HG03025 (cell line): ENCODE results near the gene TEX101.
"Not testable (repeated sequence)": the region's sequence is repeated elsewhere in the genome, so short reads cannot be mapped to it uniquely, and the experiment has no call there.

Experiments
- ATAC-seq: cut with Tn5 transposase; IDR thresholded peaks from one replicate; pipeline ENCODE4 v1.9.1; 2021; ENCODE audit warnings: mild to moderate bottlenecking, moderate library complexity; ENCODE audit not compliant: unreplicated experiment, low FRiP score

Gene TEX101

GRCh38 chr19:43416951-43417623, 2.4 kb downstream of the TEX101 start:
- ATAC-seq: no peak

- no peak for ATAC-seq
These were observed 6.3 kb downstream of the TEX101 start for GRCh38 chr19:43420954-43421353.

GRCh38 chr19:43422000-43422688, 7.5 kb downstream of the TEX101 start:
- ATAC-seq: no peak

- no peak for ATAC-seq
These were observed 8.0 kb downstream of the TEX101 start for GRCh38 chr19:43422689-43423066.

- no peak for ATAC-seq
These were observed 9.1 kb downstream of the TEX101 start for GRCh38 chr19:43423779-43424178.

GRCh38 chr19:43425567-43426392, 11.1 kb downstream of the TEX101 start:
- no peak for ATAC-seq

- no peak for ATAC-seq
These were observed 14.7 kb downstream of the TEX101 start for GRCh38 chr19:43429395-43429794.

GRCh38 chr19:43430142-43430710, 15.5 kb downstream of the TEX101 start:
- ATAC-seq: no peak

GRCh38 chr19:43430976-43431375, 16.3 kb downstream of the TEX101 start:
- no peak for ATAC-seq

- no peak for ATAC-seq
These were observed 18.6 kb downstream of the TEX101 start for GRCh38 chr19:43433358-43433673.

GRCh38 chr19:43433689-43434088, 19.0 kb downstream of the TEX101 start:
- ATAC-seq: no peak

- ATAC-seq: no peak
These were observed 21.1 kb downstream of the TEX101 start for GRCh38 chr19:43435775-43436174.

- ATAC-seq: not testable (repeated sequence)
These were observed 22.6 kb downstream of the TEX101 start for GRCh38 chr19:43437284-43437683.

- no peak for ATAC-seq
These were observed 23.0 kb downstream of the TEX101 start for GRCh38 chr19:43437712-43438111.

GRCh38 chr19:43438291-43439031, 23.8 kb downstream of the TEX101 start:
- no peak for ATAC-seq

- ATAC-seq: no peak
These were observed 24.5 kb downstream of the TEX101 start for GRCh38 chr19:43439032-43439708.

- no peak for ATAC-seq
These were observed 25.0 kb downstream of the TEX101 start for GRCh38 chr19:43439709-43440063.

- no peak for ATAC-seq
These were observed 27.0 kb downstream of the TEX101 start for GRCh38 chr19:43441716-43442115.

GRCh38 chr19:43444091-43444490, 29.4 kb downstream of the TEX101 start:
- ATAC-seq: not testable (repeated sequence)
